ENCODE data around the gene BTF3L4.
"Not testable (repeated sequence)": the region's sequence is repeated elsewhere in the genome, so short reads cannot be mapped to it uniquely, and the experiment has no call there.

BTF3L4 gene

DNA sequence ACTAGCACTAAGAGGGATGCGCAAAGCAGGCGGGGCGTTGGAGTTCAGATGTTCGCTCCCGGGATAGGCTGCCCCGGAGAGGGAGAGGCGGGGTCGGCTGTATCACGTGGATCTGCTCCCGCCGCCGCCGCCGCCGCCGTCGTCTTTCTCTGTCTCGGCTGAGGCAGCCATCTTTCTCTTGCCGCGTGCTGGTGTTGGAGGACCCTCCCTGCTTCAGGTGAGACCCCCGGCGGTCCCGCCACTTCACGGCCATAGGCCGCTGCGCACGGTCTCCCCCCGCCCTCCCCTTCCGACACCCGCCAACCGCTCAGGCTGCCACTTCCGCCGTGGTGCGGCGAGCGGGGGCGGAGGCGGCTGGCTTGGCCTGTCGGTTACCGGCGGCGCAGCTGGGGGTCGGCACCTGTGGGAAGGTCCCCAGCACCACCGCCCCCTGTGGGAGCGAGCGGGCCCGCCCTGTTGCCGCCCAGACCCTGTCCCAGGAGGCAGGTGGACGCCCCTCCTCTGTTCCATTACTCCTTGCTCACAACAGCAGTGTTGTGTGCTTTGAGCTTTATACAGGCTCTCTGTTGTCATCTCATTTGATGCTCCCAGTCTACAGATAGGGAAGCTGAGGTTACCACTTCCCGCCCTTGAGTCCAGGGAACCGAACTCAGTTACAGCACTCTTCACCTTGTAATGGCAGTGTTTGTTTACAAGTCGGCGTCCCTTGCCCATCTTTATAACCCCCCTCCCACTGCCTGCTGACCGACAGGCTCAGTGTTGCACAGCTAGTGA, at the start of gene BTF3L4:
Gene BTF3L4 (plus strand): TSS at position 133 of the 774 bp plus-strand sequence. CDS start 3,553 bp downstream, outside the sequence.
- DNase-seq (ENCODE audit: low spot score): peak; percentile 88

DNA sequence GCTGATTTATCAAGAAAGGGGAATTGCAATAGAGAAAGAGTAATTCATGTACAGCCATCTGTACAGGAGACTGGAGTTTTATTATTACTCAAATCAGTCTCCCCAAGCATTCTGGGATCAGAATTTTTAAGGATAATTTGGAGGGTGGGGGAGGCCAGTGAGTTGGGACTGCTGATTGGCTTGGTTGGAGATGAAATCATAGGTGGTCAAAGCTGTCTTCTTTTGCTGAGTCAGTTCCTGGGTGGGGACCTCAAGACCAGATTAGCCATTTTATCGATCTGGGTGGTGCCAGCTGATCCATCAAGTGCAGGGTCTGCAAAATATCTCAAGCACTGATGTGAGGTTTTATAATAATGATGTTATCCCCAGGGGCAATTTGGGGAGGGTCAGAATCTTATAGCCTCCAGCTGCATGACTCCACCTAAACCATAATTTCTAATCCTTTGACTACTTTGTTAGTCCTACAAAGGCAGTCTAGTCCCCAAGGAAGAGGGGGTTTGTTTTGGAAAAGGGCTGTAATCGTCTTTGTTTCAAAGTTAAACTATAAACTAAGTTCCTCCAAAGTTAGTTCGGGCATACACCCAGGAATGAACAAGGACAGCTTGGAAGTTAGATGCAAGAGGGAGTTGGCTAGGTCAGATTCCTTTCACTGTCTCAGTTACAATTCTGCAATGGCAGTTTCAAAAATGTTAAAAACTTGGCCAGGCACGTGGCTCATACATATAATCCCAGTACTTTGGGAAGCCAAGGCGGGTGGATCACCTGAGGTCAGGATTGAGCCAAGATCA, 48.7 kb upstream of the BTF3L4 start:
- DNase-seq (ENCODE audit: low spot score): no peak

DNA sequence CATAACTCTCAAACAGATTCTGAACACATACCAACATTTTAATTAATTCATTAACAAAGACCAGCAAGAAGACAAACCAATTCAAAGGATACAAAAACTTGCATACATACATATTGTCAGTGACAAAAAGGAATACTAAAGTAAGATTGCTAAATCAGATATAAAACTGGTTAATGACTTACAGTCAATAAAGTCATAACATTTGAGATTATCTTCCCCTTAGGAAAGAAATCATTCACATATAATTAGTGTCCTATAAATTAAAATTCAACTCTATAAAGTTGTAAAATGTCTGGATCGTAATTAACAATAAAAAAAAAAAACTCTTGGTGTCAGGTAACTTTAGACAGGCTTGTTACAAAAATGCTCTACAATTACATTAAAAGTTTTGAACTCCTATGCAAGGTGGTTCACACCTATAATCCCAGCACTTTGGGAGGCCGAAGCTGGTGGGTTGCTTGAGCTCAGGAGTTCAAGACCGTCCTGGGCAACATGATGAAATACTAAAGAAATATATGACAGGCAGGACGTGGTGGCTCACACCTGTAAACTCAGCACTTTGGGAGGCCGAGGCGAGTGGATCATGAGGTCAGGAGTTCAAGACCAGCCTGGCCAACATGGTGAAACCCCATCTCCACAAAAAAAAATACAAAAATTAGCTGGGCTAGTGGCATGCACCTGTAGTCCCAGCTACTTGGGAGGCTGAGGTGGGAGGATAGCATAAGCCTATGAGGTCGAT, 47.9 kb upstream of the BTF3L4 start:
- no peak for DNase-seq (ENCODE audit: low spot score)

DNA sequence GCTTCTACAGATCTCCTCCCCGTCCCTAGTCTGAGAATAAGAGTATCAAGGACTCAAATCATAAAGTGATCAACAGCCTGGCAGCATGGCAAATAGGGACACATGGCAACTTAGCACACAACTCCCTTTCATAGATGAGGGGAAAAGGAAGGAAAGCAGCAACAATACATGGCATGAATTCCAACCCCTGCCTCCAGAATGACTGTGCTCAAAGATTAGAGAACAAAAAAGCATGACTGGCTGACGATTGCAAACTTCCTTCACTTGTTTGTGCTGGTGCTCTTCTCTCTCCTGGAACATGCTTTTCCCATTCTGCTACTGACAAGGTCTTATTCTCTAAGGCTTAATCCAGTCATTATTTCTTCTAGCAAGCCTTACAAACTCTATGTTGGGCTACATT, 34.0 kb upstream of the BTF3L4 start:
- DNase-seq (ENCODE audit: low spot score): no peak

DNA sequence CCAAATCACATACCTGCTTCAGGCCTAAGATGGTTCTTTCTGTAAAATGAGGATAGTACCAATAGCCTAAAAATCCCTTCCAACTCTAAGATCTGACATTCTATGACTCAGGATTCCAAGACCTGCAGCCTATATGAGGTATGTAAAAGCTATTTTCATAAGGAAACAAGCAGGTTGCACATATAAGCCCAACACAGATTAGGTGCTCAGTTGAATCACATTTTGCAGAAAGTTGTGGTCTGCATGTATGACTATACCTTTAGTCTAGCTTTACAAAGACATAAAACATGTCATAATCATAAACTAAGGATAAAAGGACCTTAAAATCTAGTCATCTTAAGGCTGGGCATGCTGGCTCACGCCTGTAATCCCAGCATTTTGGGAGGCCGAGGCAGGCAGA, 29.8 kb upstream of the BTF3L4 start:
- no peak for DNase-seq (ENCODE audit: low spot score)

DNA sequence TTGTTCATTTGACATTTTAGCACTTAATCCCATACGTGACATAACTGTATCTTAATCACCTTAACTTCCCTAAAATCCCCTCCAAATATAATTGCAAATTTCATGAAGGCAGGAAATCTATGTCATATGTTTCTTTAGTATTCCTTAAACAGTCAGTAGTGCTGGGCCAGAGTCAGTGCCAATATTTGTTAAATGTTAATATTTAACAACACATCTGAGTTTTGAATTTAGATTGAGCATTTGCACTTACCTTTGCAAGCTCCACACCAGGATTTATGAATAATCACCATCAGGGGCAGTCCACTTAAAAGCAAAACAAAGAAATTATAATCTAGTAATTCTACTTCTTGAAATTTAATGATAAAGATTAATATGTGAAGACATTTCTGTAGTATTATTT, 27.8 kb upstream of the BTF3L4 start:
- DNase-seq (ENCODE audit: low spot score): no peak

DNA sequence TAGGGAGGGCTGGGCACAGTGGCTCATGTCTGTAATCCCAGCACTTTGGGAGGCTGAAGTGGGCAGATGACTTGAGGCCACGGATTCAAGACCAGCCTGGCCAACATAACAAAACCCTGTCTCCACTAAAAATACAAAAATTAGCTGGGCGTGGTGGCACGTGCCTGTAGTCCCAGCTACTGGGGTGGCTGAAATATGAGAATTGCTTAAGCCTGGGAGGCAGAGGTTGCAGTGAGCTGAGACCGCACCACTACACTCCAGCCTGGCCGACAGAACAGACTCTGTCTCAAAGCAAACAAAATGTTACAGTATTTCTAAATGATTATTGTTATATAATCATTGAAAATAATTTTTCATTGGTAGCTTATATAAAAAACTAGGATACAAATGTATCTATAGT, 27.3 kb upstream of the BTF3L4 start:
- DNase-seq (ENCODE audit: low spot score): not testable (repeated sequence)

DNA sequence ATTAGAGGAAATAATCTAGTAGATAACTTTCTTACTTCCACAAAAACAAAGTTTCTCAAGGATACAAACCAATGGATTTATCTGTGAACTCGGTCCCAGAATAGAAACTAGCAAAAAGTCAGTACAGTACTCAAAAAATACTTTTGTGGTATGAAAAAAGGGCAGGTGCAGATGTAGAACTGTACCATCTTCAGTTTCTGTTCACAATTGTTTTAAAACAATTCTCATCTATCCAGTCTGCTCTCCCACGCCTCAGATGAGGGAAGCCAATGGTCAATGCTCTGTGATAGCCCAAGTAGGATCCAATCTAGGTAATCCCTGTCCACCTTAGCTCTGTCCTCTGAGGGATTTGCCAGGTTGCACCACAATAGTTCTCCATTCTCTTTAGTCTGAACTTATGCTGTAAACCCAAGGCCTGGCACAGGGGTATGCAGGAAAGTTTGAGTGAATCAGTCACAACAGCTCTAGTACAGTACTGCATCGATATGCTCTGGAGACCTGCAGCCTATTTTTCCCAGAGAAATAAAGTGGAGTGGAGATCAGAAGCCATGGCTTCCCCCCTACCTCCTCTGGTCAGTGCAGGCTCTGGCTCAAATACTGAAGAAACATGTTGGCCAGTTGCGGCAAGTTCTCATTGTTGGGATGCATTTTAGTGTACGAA, 23.8 kb upstream of the BTF3L4 start:
- no peak for DNase-seq (ENCODE audit: low spot score)

DNA sequence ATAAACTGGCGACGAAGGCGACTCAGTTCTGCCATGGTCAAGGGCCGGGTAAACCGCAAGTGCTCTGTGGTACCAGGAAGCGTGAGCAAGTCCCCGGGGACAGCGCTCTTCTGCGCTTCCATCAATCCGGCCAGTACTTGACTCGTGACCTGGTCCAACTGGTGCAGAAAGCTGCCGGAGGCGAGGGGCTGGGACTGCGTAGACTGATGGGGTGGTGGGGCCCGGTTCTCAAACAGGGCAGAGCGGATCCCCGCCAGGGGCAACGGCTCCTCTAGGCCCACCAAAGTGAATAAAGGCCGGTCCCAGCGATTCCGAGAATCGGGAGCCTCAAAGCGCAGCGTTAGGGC, 23.3 kb upstream of the BTF3L4 start:
- peak; percentile 78 for DNase-seq (ENCODE audit: low spot score)

DNA sequence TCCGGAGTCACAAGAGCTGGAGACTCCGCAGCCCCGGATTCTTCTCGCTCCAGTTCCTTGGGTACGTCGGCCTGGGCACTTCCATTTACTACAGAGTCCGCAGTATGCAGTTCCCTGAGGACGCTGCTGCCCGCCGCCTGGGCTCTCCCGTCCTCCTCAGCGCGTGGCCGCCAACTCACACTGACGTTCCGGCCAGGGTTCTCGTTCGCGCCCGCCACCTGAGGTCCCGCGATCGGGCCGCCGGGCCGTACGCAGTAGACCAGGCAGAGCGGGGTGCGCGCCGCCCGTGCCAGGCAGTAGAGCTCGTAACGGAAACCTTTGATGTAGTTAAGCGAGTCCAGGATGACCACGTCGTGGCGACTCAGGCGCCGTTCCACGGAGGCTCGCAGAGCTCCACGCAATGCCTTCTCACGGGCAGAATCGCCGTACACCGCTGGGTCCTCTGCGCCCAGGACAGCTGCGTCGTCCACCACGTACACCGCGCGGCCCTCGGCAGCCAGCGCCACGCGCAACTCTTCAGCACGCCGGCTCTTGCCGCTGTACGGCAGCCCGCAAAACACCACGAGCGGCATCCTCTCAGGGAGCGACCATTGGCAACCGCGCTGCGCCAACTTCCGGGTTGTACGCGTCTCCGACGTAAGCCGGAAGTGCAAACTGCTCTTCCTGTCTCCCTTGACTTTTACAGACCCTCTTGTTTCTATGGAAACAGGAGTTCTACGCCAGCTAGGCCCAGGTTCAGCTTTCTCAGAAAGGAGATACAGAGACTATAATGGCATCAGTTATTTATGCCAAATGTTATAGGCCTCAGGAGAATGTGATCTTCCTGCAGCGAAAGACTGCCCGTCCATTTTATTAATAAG, 22.7 kb upstream of the BTF3L4 start, which contains the start of gene KTI12:
Gene KTI12 (minus strand): TSS at position 621 of the 860 bp plus-strand sequence. CDS start 49 bp downstream, at position 572.
- DNase-seq (ENCODE audit: low spot score): peak; percentile 87

DNA sequence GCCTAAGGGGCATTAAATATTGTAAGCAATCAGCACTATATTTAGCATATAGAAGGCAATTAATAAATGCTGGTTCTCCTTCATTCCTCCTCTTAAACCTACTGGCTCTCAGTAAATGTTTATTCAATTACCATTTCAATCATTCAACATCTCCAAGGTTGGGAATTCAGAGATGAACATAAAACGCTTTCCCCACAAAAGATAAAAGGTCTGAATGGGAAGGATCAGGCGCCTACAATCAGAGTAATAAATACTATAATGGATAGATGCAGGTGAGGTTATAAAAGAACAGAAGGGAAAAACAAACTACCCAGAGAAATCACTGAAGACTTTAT, 22.1 kb upstream of the BTF3L4 start:
- DNase-seq (ENCODE audit: low spot score): no peak

DNA sequence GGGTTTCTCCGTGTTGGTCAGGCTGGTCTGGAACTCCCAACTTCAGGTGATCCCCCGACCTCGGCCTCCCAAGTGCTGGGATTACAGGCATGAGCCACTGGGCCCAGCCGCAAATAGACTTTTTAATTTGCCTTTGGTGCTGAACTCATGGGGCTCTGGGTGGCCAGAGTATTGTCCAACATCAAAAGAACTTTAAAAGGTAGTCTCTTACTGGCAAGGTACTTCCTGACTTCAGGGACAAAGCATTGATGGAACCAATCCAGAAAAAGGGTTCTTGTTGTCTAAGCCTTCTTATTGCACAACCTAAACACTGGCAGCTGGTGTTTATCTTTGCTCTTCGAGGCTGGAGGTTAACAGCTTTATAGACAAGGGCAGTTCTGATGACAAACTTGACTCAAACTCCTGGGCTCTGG, 18.7 kb upstream of the BTF3L4 start:
- no peak for DNase-seq (ENCODE audit: low spot score)

DNA sequence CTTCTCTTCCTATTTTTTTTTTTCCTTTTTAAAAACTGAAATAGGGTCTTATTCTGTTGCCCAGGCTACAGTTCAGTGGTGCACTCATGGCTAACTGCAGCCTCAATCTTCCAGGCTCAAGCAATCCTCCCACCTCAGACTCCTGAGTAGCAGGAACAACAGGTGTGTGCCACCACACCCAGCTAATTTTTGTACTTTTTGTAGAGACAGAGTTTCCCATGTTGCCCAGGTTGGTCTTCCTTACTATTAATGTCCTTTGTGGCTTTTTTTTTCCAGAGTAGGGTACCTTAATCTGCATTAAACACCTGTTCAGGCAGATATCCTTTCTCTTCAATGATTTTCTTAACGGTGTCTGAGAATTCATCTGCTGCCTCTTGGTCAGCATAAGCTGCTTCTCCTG, 18.2 kb upstream of the BTF3L4 start:
- DNase-seq (ENCODE audit: low spot score): no peak

DNA sequence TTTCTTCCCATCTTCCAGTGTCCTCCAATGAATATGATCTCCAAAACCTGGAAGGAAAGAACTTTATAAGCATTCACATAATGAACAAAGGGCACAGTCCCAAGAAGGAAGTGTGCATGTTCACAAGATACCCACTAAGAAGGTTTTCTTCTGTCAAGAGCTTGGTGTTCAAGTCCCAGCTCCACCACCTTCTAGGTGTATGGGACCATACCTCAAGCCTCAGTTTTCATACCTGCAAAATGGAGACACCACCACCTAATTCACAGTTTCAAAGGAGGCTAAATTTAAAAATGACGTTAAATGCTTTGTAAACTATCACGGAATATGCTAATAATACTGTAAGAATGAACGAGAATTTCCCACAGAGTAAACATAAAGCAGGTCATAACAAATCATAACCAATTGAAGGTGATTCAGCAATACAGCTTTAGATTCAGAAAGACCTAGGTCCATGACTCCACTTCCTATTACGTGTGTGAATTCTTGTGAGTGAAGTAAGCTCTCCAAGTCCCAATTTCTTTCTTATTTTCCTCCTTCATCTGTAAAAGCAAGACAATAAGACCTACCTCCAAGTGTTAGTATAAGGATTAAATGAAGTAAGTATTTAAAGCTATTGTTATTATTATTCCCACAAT, 14.4 kb upstream of the BTF3L4 start:
- DNase-seq (ENCODE audit: low spot score): no peak

DNA sequence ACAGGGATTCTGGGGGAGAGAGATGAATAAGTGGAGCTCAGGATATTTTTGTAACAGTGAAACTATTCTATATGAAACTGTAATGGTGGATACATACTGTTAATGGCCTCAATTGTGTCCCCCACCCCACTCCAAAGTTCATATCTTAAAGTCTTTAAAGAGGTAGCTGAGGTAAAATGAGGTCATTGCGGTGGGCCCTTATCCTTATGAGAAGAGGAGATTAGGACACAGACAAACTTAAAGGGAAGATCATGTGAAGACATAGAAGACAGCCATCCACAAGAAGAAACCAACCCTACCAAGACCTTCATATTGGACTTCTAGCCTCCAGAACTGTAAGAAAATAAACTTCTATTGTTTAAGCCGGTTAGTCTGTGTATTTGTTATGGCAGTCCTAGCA, 10.9 kb upstream of the BTF3L4 start:
- DNase-seq (ENCODE audit: low spot score): no peak

DNA sequence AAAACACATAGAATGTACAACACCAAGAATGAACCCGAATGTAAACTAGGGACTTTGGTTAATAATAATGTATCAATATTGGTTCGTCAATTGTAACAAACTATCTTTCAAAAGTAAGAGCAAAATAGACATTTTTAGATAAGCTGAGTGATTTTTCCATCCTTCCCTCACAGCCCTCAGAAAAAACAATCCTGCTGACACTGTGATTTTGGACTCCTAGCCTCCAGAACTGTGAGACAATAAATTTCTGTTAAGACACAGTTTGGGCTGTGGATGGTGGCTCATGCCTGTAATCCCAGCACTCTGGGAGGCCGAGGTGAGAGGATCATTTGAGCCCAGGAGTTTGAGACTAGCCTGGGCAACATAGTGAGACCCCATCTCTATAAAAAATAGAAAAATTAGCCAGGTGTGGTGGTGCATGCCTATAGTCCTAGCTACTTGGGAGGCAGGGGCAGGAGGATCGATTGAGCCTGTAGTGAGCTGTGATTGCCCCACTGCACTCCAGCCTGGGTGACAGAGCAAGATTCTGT, 10.4 kb upstream of the BTF3L4 start:
- not testable (repeated sequence) for DNase-seq (ENCODE audit: low spot score)

DNA sequence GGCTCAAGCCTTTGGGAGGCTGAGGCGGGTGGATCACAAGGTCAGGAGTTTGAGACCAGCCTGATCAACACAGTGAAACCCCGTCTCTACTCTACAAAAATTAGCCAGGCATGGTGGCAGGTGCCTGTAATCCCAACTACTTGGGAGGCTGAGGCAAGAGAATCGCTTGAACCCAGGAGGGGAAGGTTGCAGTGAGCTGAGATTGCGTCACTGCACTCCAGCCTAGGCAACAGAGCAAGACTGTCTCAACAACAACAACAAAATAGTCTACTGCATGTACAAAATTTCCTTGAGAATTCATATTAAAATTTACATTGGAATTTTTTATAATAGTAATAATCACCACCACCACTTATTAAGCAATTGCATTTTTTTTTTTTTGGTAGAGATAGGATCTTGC, 6.8 kb upstream of the BTF3L4 start:
- DNase-seq (ENCODE audit: low spot score): not testable (repeated sequence)

DNA sequence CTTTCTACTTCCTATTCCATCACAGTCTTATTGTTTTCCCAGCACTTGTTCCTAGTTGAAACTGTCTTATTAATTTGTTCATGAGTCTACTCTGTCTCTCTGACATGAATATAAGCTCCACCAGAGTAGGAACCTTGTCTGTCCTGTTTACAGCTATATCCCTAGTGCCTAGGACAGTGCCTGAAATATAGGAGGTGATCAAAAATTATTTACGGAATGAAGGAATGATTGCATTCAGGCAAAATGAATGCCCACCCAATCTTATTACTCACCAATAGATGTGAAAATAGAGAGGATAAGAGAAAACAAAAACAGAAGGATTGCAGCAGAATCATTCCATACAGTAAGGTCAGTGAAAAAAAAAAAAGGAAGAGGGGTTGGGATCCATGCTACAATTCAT, 2.2 kb upstream of the BTF3L4 start:
- DNase-seq (ENCODE audit: low spot score): no peak

DNA sequence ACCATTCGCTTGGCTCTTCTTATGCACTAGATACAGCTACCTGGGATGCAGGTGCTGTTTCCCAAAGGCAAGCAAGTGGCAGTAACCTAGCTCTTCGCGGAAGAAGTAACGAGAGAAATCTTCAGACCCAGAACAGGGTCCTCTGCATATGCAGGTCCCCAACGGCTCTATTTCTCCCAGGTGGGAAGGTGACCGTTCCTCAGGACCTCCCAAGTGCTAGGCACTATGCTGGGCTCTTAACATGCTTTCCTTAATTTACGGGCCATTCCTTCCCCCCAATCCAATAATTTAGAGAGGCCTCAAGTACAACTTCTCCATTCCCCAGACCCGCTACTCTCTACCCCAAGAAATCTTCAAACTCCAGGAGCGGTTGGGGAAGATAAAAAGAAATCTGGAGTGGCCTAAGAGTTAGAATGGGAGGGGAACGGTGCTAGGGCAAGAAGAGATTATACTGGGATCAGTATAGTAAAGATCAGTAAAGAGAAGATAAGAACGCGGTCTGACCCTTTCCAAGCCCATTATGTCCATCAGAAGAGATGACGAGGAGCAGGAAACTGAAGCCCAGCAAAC, 1.5 kb upstream of the BTF3L4 start:
- DNase-seq (ENCODE audit: low spot score): no peak

All from hepatic stellate cell (primary cell).